Large intestine (tissue), 3 donors: ENCODE measurements around the gene PRDM16. TPM values are rescaled to one million over a fixed set of nuclear protein-coding genes. Genes with fewer than 3 reads are reported as not detected.
A peak's percentile ranks its signal among the peaks of the same experiment; 100 is the strongest.

Experiments
- DNase-seq, 2 donors: peaks; one replicate each; pipeline versions ENCODE4 v3.0.0 to v3.0.0-alpha.2; 2013
- H3K27ac ChIP-seq: one replicate; pipeline ENCODE4 v1.5.1; 2013; ENCODE audit warnings: low read length
- H3K27me3 ChIP-seq: 2 replicates; pipeline ENCODE4 v1.6.1; 2013; ENCODE audit warnings: low read length; ENCODE audit not compliant: control insufficient read depth, insufficient read depth
- H3K36me3 ChIP-seq: 2 replicates; pipeline ENCODE4 v1.6.1; 2013; ENCODE audit warnings: low read length; ENCODE audit not compliant: control insufficient read depth, insufficient read depth
- H3K4me1 ChIP-seq: one replicate; pipeline ENCODE4 v1.6.1; 2013; ENCODE audit warnings: low read length; ENCODE audit not compliant: control insufficient read depth, insufficient read depth
- H3K4me3 ChIP-seq: one replicate; pipeline ENCODE4 v1.5.1; 2013; ENCODE audit warnings: low read length
- H3K9me3 ChIP-seq: one replicate; pipeline ENCODE4 v1.6.1; 2013; ENCODE audit warnings: mild to moderate bottlenecking, low read depth, low read length, moderate library complexity; ENCODE audit not compliant: control insufficient read depth
- WGBS: methylation state at CpG from one replicate; pipeline ENCODE4 v1.1.5; 2013; ENCODE audit warnings: low lambda C conversion rate; ENCODE audit not compliant: insufficient coverage; 5-methylcytosine and 5-hydroxymethylcytosine counted together
- polyA plus RNA-seq: library from polyadenylated mRNA; unstranded; fragments of 120-200 nt; gene quantifications from one replicate; pipeline ENCODE4 v1.2.1, GENCODE V29; 2013

PRDM16 gene
- polyA plus RNA-seq, 1 donor = 20.6 TPM

DNA sequence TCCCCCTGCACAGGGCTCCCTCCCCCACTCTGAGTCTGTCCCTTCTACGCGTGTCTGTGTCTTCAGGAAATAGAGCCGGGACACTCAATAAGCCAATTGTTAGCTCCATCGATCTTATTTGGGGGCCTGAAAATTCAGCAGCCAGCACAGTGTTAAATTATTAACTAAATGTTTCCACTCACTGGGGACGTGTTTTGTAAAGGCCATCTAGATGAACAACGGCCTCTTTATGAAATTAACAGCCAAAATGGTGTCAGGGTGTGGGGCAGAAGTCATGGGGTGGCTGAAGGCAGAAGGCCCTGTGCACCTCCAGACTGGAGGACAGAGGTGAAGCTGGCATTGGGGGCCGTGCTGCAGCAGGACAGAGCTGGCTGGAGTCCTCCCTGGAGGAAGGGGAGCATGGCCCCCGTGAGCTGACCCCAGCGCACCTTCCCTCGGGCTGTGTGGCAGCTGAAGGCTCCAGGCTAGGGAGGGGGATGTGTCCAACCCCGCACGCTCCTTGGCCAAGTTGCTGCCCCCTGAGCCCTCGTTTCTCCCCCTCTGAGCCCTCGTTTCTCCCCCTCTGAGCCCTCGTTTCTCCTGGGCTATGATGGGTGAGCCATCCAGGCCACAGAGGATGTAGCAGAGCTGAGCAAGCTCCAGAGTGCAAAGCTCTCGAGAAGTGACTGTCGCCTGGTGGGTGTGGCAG is 271.7 kb downstream of the PRDM16 start:
- no CpG with 5 or more reads among the region's 17 CpGs for WGBS
- Histone ChIP-seq H3K27me3 (no peaks in the 10 kb centered on the region), H3K9me3 (peaks cover 7% of the 10 kb centered on the region), H3K27ac (no peak overlapping the region), H3K36me3 (no peaks in the 10 kb centered on the region), H3K4me1 (peaks cover 15% of the 10 kb centered on the region), H3K4me3 (no peak overlapping the region)
- no peak for DNase-seq

DNA sequence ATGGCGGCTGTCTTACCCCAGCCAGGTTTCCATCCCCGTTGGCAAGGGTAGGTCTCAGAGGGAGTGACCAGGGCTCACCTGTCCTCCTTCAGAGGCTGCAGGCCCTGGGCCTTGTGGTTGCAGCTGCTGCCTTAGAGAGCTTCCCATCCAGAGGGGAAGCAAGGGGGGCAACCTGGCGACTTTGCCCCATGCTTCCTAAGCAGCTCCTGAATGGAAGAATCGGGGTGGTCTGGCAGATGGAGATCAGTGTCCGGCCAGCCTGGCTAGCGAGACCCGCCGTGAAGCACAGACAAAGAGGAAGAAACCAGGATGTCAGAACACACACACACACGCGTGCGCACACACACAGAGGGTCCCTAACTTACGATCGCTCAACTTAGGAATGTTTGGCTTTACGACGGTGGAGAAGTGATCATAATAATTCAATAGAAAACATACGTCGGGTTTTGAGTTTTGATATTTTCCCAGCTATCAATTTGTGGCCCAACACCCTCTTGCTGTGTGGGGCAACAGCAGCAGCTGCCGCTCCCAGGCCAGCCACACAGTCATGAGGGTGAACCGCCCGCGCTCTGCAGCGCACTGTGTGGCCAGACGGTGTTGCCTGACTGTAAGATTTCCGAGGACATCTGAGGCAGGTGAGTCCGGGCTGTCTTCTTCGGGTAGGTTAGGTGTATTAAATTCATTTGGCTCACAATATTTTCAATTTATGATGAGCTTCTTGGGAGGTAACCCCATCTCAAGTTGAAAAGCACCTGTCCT is 272.4 kb downstream of the PRDM16 start:
- Histone ChIP-seq H3K4me1 (peaks cover 15% of the 10 kb centered on the region), H3K4me3 (no peak overlapping the region), H3K36me3 (no peaks in the 10 kb centered on the region), H3K9me3 (peaks cover 7% of the 10 kb centered on the region), H3K27ac (no peak overlapping the region), H3K27me3 (no peaks in the 10 kb centered on the region)
- no peak for DNase-seq
- WGBS = no CpG with 5 or more reads among the region's 26 CpGs

- 100% methylated on average over 1 of the region's 5 CpGs for WGBS
These were observed 274.0 kb downstream of the PRDM16 start for GRCh38 chr1:3342960-3343359.

GRCh38 chr1:3344395-3344794 is 275.4 kb downstream of the PRDM16 start:
- Histone ChIP-seq H3K36me3 (no peaks in the 10 kb centered on the region), H3K9me3 (peaks cover 7% of the 10 kb centered on the region), H3K4me1 (peaks cover 16% of the 10 kb centered on the region), H3K4me3 (no peak overlapping the region), H3K27ac (no peak overlapping the region), H3K27me3 (no peaks in the 10 kb centered on the region)
- no peak for DNase-seq

More at GRCh38 chr1:3342960-3343359, 274.0 kb downstream of the PRDM16 start:
- peaks cover 16% of the 10 kb centered on the region for H3K4me1 ChIP-seq
- H3K36me3 ChIP-seq = no peaks in the 10 kb centered on the region
- no peaks in the 10 kb centered on the region for H3K27me3 ChIP-seq
- DNase-seq = no peak
- H3K27ac ChIP-seq = no peak overlapping the region
- peaks cover 7% of the 10 kb centered on the region for H3K9me3 ChIP-seq
- H3K4me3 ChIP-seq = no peak overlapping the region

DNA sequence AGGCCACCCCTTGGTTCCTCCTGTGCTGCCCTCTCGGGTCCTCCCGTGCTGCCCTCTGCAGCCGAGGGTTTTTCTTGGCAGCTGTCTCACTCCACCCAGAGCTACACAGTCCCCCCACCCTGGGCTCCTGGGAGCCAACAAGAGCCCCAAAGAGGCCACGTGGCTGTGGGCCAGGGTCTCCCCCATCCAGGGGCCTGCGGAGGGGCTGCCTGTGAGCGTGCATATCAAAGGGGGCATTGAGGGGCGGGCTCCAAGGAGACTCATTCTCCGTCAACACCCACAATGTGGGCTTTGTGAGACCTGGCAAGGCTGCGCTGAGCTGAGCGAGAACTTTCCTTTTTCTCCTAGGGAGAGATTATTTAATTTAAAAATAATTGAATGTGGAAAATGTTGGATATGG is 276.8 kb downstream of the PRDM16 start:
- peaks cover 7% of the 10 kb centered on the region for H3K9me3 ChIP-seq
- H3K27ac ChIP-seq = no peak overlapping the region
- H3K27me3 ChIP-seq = no peaks in the 10 kb centered on the region
- H3K4me1 ChIP-seq = peaks cover 27% of the 10 kb centered on the region
- no peak for DNase-seq
- no peak overlapping the region for H3K4me3 ChIP-seq
- no CpG with 5 or more reads among the region's 10 CpGs for WGBS
- H3K36me3 ChIP-seq = no peaks in the 10 kb centered on the region

GRCh38 chr1:3346478-3346877 is 277.5 kb downstream of the PRDM16 start:
- Histone ChIP-seq H3K9me3 (peaks cover 7% of the 10 kb centered on the region), H3K27me3 (no peaks in the 10 kb centered on the region), H3K4me1 (peaks cover 27% of the 10 kb centered on the region), H3K36me3 (no peaks in the 10 kb centered on the region), H3K4me3 (no peak overlapping the region), H3K27ac (no peak overlapping the region)
- DNase-seq = no peak
- no CpG with 5 or more reads among the region's 13 CpGs for WGBS

DNA sequence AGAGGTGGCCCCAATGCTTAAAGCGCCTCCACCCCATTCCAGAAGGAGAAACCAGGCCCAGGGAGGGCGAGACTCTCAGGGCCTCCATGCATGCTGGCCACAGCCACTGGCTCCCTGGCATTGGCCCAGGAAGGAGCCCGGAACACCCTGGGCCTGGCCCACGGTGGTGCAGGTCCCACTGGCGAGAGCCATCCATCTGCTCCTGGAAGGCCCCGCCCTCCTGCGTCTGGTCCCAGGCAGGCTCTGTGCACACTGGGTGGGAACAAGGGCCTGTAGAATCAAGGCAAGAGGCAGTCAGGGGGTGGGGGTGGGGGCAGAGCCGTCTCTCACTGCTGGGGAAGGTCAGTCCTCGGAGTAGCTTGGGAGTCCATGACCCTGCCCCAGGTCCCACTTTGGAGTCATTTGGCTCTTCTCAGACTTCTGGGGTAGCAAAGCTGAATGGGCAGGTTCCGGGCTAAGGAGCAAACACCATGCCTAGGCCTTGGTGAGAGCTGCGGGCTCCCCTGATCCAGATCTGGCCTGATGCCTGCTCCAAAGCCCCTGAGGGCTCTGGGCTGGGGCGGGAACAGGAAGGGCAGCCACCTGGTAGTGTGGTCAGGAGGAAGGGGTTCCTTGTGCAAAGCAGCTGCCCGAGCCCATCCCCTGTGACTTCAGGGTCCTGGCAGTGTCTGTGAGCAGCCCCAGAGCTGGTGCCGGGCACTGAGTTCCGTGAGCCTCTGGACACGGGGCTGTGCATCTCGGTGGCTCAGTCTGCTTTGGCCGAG is 278.4 kb downstream of the PRDM16 start:
- no peaks in the 10 kb centered on the region for H3K27me3 ChIP-seq
- no peaks in the 10 kb centered on the region for H3K36me3 ChIP-seq
- DNase-seq = no peak

GRCh38 chr1:3348196-3348865 is 279.3 kb downstream of the PRDM16 start:
- H3K4me1 ChIP-seq = peaks cover 34% of the 10 kb centered on the region
- H3K36me3 ChIP-seq = no peaks in the 10 kb centered on the region
- DNase-seq = no peak
- peaks cover 7% of the 10 kb centered on the region for H3K9me3 ChIP-seq
- H3K27ac ChIP-seq = peak overlapping the region; percentile 60
- no CpG with 5 or more reads among the region's 15 CpGs for WGBS
- no peaks in the 10 kb centered on the region for H3K27me3 ChIP-seq
- H3K4me3 ChIP-seq = no peak overlapping the region

More for the DNA sequence above, 278.4 kb downstream of the PRDM16 start:
- H3K4me1 ChIP-seq = peaks cover 27% of the 10 kb centered on the region
- peaks cover 7% of the 10 kb centered on the region for H3K9me3 ChIP-seq
- H3K4me3 ChIP-seq = no peak overlapping the region
- H3K27ac ChIP-seq = no peak overlapping the region
- WGBS = no CpG with 5 or more reads among the region's 18 CpGs

GRCh38 chr1:3349161-3349967 is 280.4 kb downstream of the PRDM16 start:
- Histone ChIP-seq H3K27me3 (no peaks in the 10 kb centered on the region), H3K4me3 (no peak overlapping the region), H3K36me3 (no peaks in the 10 kb centered on the region), H3K9me3 (peaks cover 2% of the 10 kb centered on the region), H3K4me1 (peaks cover 43% of the 10 kb centered on the region), H3K27ac (peak overlapping the region; percentile 60)
- peak; percentile 92 to 93 for DNase-seq
- no CpG with 5 or more reads among the region's 34 CpGs for WGBS
